ENCODE data around the gene ESR1. TPM values are rescaled to one million over a fixed set of nuclear protein-coding genes. Genes with fewer than 3 reads are reported as not detected.

ESR1 gene
- total and polyA plus RNA-seq, 9 of the 15 experiments (the other 6 are each of a cell fraction or from before 2014, with no cell fraction given), result 0.03 to 0.27 (median 0.08) TPM; not detected in 1

- WGBS (ENCODE audit: insufficient coverage, low coverage, missing lambda C conversion rate), result 2% methylated on average over 4 of the region's 4 CpGs
- DNase-seq (ENCODE audit: extremely low read depth in 1 of 4, low spot score in 3 of 4) (peak in 1 of 4 experiments; percentile 11), FAIRE-seq (no peak), ATAC-seq (no peak)
- H4K20me1 ChIP-seq (replicated peaks; ENCODE audit: control insufficient read depth, insufficient read depth, low read length), result no peaks in the 10 kb centered on the region
- H3K4me3 ChIP-seq, result no peak overlapping the region
- H3K9ac ChIP-seq (ENCODE audit: insufficient read depth in 1 of 2, low read depth in 2 of 2, low read length in 2 of 2), result no peak overlapping the region
- in situ Hi-C loops (cut with MboI) (no loop called here), intact Hi-C loops (cut with micrococcal nuclease) (no loop called here)
- H3K27me3 ChIP-seq (ENCODE audit: control insufficient read depth in 2 of 2, insufficient read depth in 2 of 2, low read length in 2 of 2), result no peaks in the 10 kb centered on the region
- no peaks in the 10 kb centered on the region for H3K4me1 ChIP-seq (replicated peaks in 1 of 2; ENCODE audit: control insufficient read depth in 2 of 2, insufficient read depth in 2 of 2, low read length in 2 of 2)
- H3K4me2 ChIP-seq (ENCODE audit: insufficient read depth, low read length), result no peak overlapping the region
- POLR2A ChIA-PET, result no interaction called here
- no peaks in the 10 kb centered on the region for H3K36me3 ChIP-seq (ENCODE audit: control insufficient read depth, insufficient read depth, low read length)
- H3K9me1 ChIP-seq (ENCODE audit: control insufficient read depth, insufficient read depth, low read length), result no peaks in the 10 kb centered on the region
- no TSS peak for BruUV-seq (replicated peaks)
- TF ChIP-seq ZFP36 (IDR thresholded peaks at IDR 0.05; ENCODE audit: low read depth, low read length, partially characterized antibody) (no peak), FOSL1 (tag; conservative IDR thresholded peaks at IDR 0.05) (peak; percentile 63)
- CTCF ChIA-PET (ENCODE audit: low intra/inter-chr PET ratio), result no interaction called here
- H3K27ac ChIP-seq (ENCODE audit: extremely low read depth, low read depth, low read length), result no peak overlapping the region
- H3K9me3 ChIP-seq (replicated peaks; ENCODE audit: control insufficient read depth, insufficient read depth, low read depth, low read length), result no peaks in the 10 kb centered on the region
- no peak overlapping the region for H2AFZ ChIP-seq (ENCODE audit: low read depth, low read length)
- H3K79me2 ChIP-seq (ENCODE audit: control insufficient read depth, insufficient read depth, low read length), result no peaks in the 10 kb centered on the region
Observed at GRCh38 chr6:152085451-152085921, 278.0 kb downstream of the ESR1 start.

DNA sequence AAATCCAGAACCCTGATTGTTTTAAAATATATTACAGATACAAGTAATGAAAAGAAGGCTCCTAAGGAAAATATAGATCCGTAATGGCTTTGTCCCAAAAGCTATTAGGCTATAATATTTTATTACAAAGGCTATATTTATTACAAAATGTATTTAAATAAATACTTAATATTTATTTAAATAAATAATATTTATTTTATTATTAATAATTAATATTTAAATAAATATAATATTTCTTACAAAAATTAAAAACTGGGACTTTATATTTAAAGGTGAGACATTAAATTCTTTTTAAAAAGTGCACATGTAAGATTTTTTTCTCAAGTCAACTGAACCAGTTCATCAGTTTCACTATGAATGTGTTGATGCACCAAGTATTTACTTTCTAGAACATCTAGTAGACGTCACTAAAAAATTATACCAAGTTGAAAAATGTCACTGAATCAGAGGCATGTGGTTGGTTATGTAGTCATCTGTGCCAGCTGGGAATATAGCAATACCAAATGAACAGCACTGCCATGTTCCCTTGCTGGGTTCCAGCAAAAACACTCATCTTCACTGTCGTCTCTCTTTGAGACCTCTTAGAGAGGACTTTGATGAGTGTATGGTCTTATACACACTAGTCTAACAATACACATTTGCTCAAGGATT is 278.9 kb downstream of the ESR1 start:
- intact Hi-C loops (cut with micrococcal nuclease), result no loop called here
- no TSS peak for BruUV-seq (replicated peaks)
- TF ChIP-seq, protein P1, sequence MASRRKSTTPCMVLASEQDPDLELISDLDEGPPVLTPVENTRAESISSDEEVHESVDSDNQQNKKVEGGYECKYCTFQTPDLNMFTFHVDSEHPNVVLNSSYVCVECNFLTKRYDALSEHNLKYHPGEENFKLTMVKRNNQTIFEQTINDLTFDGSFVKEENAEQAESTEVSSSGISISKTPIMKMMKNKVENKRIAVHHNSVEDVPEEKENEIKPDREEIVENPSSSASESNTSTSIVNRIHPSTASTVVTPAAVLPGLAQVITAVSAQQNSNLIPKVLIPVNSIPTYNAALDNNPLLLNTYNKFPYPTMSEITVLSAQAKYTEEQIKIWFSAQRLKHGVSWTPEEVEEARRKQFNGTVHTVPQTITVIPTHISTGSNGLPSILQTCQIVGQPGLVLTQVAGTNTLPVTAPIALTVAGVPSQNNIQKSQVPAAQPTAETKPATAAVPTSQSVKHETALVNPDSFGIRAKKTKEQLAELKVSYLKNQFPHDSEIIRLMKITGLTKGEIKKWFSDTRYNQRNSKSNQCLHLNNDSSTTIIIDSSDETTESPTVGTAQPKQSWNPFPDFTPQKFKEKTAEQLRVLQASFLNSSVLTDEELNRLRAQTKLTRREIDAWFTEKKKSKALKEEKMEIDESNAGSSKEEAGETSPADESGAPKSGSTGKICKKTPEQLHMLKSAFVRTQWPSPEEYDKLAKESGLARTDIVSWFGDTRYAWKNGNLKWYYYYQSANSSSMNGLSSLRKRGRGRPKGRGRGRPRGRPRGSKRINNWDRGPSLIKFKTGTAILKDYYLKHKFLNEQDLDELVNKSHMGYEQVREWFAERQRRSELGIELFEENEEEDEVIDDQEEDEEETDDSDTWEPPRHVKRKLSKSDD (conservative IDR thresholded peaks at IDR 0.05; ENCODE audit: low read length), result no peak
- TF ChIP-seq TEAD4 (IDR thresholded peaks at IDR 0.05; ENCODE audit: low read length), result no peak
- TF ChIP-seq TEAD4 (CRISPR knock-in tag; IDR thresholded peaks at IDR 0.05; ENCODE audit: borderline replicate concordance), result no peak
- no peak for TF ChIP-seq FOXA3 (CRISPR knock-in tag; conservative IDR thresholded peaks at IDR 0.05 in 1 of 2, IDR thresholded peaks at IDR 0.05 in 1 of 2)
- no peak for TF ChIP-seq TRIM24 (IDR thresholded peaks at IDR 0.05)
- no peak for TF ChIP-seq SAFB (IDR thresholded peaks at IDR 0.05; ENCODE audit: borderline replicate concordance, low read depth, low read length)
- no peak for TF ChIP-seq NFIC (IDR thresholded peaks at IDR 0.05)
- no peak for TF ChIP-seq CAMTA2 (CRISPR knock-in tag; conservative IDR thresholded peaks at IDR 0.05)
- no peak for TF ChIP-seq PCBP1 (IDR thresholded peaks at IDR 0.05; ENCODE audit: low read depth, low read length, poor library complexity, severe bottlenecking)
- TF ChIP-seq TFAM (CRISPR knock-in tag; conservative IDR thresholded peaks at IDR 0.05), result no peak
- TF ChIP-seq NR2C2 (CRISPR knock-in tag; IDR thresholded peaks at IDR 0.05), result no peak
- TF ChIP-seq NR2C2 (tag; IDR thresholded peaks at IDR 0.05), result no peak

More for the DNA sequence above, 278.9 kb downstream of the ESR1 start:
- ChIA-PET POLR2A (interaction anchor here (0.6 kb wide), 1 partner anchor 26 kb away, joined by 4 read pairs; no protein-coding TSS in a partner anchor), CTCF (ENCODE audit: low intra/inter-chr PET ratio) (no interaction called here)
- Histone ChIP-seq H3K4me1 (replicated peaks in 1 of 2; ENCODE audit: control insufficient read depth in 2 of 2, insufficient read depth in 2 of 2, low read length in 2 of 2) (no peaks in the 10 kb centered on the region), H3K9me1 (ENCODE audit: control insufficient read depth, insufficient read depth, low read length) (no peaks in the 10 kb centered on the region), H4K20me1 (replicated peaks; ENCODE audit: control insufficient read depth, insufficient read depth, low read length) (no peaks in the 10 kb centered on the region), H3K9me3 (replicated peaks; ENCODE audit: control insufficient read depth, insufficient read depth, low read depth, low read length) (no peaks in the 10 kb centered on the region), H2AFZ (ENCODE audit: low read depth, low read length) (no peak overlapping the region), H3K27ac (ENCODE audit: extremely low read depth, low read depth, low read length) (no peak overlapping the region), H3K27me3 (ENCODE audit: control insufficient read depth in 2 of 2, insufficient read depth in 2 of 2, low read length in 2 of 2) (no peaks in the 10 kb centered on the region), H3K36me3 (ENCODE audit: control insufficient read depth, insufficient read depth, low read length) (no peaks in the 10 kb centered on the region), H3K4me2 (ENCODE audit: insufficient read depth, low read length) (no peak overlapping the region), H3K79me2 (ENCODE audit: control insufficient read depth, insufficient read depth, low read length) (no peaks in the 10 kb centered on the region), H3K9ac (ENCODE audit: insufficient read depth in 1 of 2, low read depth in 2 of 2, low read length in 2 of 2) (no peak overlapping the region), H3K4me3 (no peak overlapping the region)
- FAIRE-seq, result no peak
- no peak for DNase-seq (ENCODE audit: extremely low read depth in 1 of 4, low spot score in 3 of 4)
- 2% methylated on average over 3 of the region's 3 CpGs for WGBS (ENCODE audit: insufficient coverage, low coverage, missing lambda C conversion rate)
- in situ Hi-C loops (cut with MboI), result no loop called here
- no peak for ATAC-seq
